Stomach (tissue), 9 donors: Measurements from ENCODE around the gene NFXL1. TPM values are rescaled to one million over a fixed set of nuclear protein-coding genes. Genes with fewer than 3 reads are reported as not detected.

Source experiments
- DNase-seq, 2 donors: peaks; one replicate each; pipeline versions ENCODE4 v3.0.0 to v3.0.0-alpha.2; 2013 to 2019
- H3K27ac ChIP-seq, 5 donors: fragments of 200-600 bp in 4 of 5; sonication (generic) in 4 of 5; one replicate each; pipeline ENCODE4 v1.5.1; 2013 to 2019; ENCODE audit warnings: mild to moderate bottlenecking in 1 of 5, moderate library complexity in 1 of 5
- H3K27me3 ChIP-seq, 3 donors: fragments of 200-600 bp; sonication (generic); one replicate each; pipeline ENCODE4 v1.5.1; 2017 to 2019; ENCODE audit warnings: mixed run types in 1 of 3
- H3K36me3 ChIP-seq, 4 donors: fragments of 200-600 bp; sonication (generic); 1 replicate in 3 of 4; 2 replicates in 1 of 4; pipeline ENCODE4 v1.5.1; 2016 to 2019
- H3K4me1 ChIP-seq, 4 donors: fragments of 200-600 bp; sonication (generic); one replicate each; pipeline ENCODE4 v1.5.1; 2016 to 2019
- H3K4me3 ChIP-seq, 4 donors: fragments of 200-600 bp; sonication (generic) in 3 of 4; one replicate each; pipeline ENCODE4 v1.5.1; 2016 to 2019; ENCODE audit warnings: mild to moderate bottlenecking in 1 of 4
- H3K9me3 ChIP-seq, 4 donors: fragments of 200-600 bp; sonication (generic); one replicate each; pipeline ENCODE4 v1.5.1; 2016 to 2019
- CTCF ChIP-seq, 7 experiments: fragments of 450-650 bp in 4 of 7; fragments of 200-600 bp in 3 of 7; sonication (generic) in 3 of 7; IDR thresholded peaks; one replicate each; pipeline ENCODE4 v1.5.1; 2016 to 2019; ENCODE audit warnings: antibody characterized with exemption in 7 of 7, control low read depth in 2 of 7, mild to moderate bottlenecking in 1 of 7
- EP300 ChIP-seq: sonication (generic); formaldehyde crosslinking; IDR thresholded peaks from one replicate; pipeline ENCODE4 v1.6.1; 2017; ENCODE audit warnings: antibody characterized with exemption
- POLR2A ChIP-seq, 4 donors: fragments of 450-650 bp; IDR thresholded peaks; one replicate each; pipeline ENCODE4 v1.6.1; 2016; ENCODE audit warnings: antibody characterized with exemption in 4 of 4, control low read depth in 2 of 4, mild to moderate bottlenecking in 1 of 4, moderate library complexity in 1 of 4
- POLR2AphosphoS5 ChIP-seq, 3 donors: sonication (generic); formaldehyde crosslinking; IDR thresholded peaks; one replicate each; pipeline ENCODE4 v1.6.1; 2016; ENCODE audit warnings: antibody characterized with exemption in 3 of 3
- WGBS, 5 donors: extraction: QIAGEN DNeasy Blood & Tissue Kit in 3 of 5; methylation state at CpG; one replicate each; pipeline versions ENCODE4 v1.1.5 to v1.1.7; 2013 to 2018; 5-methylcytosine and 5-hydroxymethylcytosine counted together
- intact Hi-C: fragments of 100-400 bp; cut with DNase I; formaldehyde crosslinking; loops from one replicate; pipeline ENCODE4 v1.15.1; 2023; ENCODE audit warnings: low total_unique reads
- polyA plus RNA-seq, 3 donors: library from polyadenylated mRNA; stranded (reverse); fragments of 200-250 nt; gene quantifications; one replicate each; pipeline ENCODE4 v1.2.3, GENCODE V29; 2013
- total RNA-seq, 5 donors: library from RNA; depleted of rRNA; stranded (reverse); fragments of >200 nt; gene quantifications; one replicate each; pipeline versions ENCODE4 v1.1.0 to v1.2.3, GENCODE V29; 2014 to 2016
- donor health status: healthy with polysubstance abuse.
- donor health status: Bipolar disorder and iron deficiency.
- donor health status: healthy.

The NFXL1 gene
- total and polyA plus RNA-seq, 8 donors: 3.2 to 23.7 (median 13.7) TPM

- TF ChIP-seq CTCF (IDR thresholded peaks at IDR 0.05) (no peak), POLR2A (IDR thresholded peaks at IDR 0.05) (no peak), POLR2AphosphoS5 (IDR thresholded peaks at IDR 0.05) (no peak), EP300 (no peak)
- Histone ChIP-seq H3K27ac (no peak overlapping the region), H3K36me3 (no peaks in the 10 kb centered on the region), H3K4me1 (no peaks in the 10 kb centered on the region), H3K27me3 (no peaks in the 10 kb centered on the region), H3K9me3 (no peaks in the 10 kb centered on the region), H3K4me3 (no peak overlapping the region)
- intact Hi-C loops: no loop called here
- no peak for DNase-seq
- WGBS, 5 donors: 74 to 81% (median 77%) methylated on average over 10 of the region's 10 CpGs
Observed at GRCh38 chr4:47942081-47942819, 27.9 kb upstream of the NFXL1 start.

DNA sequence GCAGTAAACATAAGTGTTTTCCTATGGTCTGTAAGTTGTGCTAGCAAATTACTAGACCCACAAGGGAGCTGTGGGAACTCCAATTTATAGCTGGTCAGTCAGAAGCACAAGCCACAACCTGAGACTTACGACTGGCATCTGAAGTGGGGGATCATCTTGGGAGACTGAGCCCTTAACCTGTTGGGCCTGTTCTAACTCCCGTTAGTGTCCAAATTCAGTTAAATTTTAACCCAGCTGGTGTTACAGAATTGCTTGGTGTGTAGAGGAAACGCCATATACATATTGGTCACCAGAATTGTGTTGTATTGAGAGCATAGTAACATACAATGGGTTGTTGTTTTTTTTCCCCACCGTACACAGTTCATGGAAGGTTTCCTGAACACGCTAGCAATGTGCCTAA is 25.1 kb upstream of the NFXL1 start:
- intact Hi-C loops: loop anchor here (10.0 kb wide), 2 partner anchors 145 to 265 kb away; no protein-coding TSS in a partner anchor

DNA sequence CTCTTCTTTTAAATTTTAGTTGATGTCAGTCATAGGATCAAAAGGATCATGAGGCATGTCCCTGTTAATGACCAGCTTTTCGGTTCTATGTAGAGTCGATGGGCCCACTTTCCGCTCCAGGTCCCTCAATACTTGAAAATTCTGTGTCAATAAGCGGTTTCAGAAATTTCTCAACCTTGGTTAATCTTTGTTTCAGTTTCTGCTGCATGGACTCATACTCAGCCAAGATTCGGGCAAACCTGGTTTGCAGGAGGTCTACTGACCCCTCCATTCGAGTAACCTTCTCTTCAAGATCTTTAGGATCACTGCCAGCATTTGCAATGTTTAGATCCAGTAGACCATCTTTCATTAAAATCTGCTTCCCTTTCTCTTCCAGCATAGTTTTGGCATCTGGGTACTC is 22.0 kb upstream of the NFXL1 start:
- no peak for TF ChIP-seq EP300
- Histone ChIP-seq H3K4me3 (no peak overlapping the region), H3K36me3 (no peaks in the 10 kb centered on the region), H3K9me3 (no peaks in the 10 kb centered on the region), H3K27me3 (no peaks in the 10 kb centered on the region), H3K4me1 (peaks cover 0 to 6% (median under 1%) of the 10 kb centered on the region in 4 donors), H3K27ac (no peak overlapping the region)
- WGBS, 5 donors: 89 to 95% (median 91%) methylated on average over 6 of the region's 6 CpGs
- intact Hi-C loops: loop anchor here (10.0 kb wide), 2 partner anchors 148 to 262 kb away; no protein-coding TSS in a partner anchor
- no peak for DNase-seq

More for the DNA sequence above, 25.1 kb upstream of the NFXL1 start:
- DNase-seq: no peak
- Histone ChIP-seq H3K36me3 (no peaks in the 10 kb centered on the region), H3K4me3 (no peak overlapping the region), H3K27ac (no peak overlapping the region), H3K4me1 (no peaks in the 10 kb centered on the region), H3K9me3 (no peaks in the 10 kb centered on the region), H3K27me3 (no peaks in the 10 kb centered on the region)
- no peak for TF ChIP-seq POLR2A (IDR thresholded peaks at IDR 0.05)
- no peak for TF ChIP-seq POLR2AphosphoS5 (IDR thresholded peaks at IDR 0.05)
- TF ChIP-seq CTCF (IDR thresholded peaks at IDR 0.05): no peak
- no peak for TF ChIP-seq EP300
- 58 to 75% (median 70%) methylated on average over 5 of the region's 5 CpGs for WGBS, 5 donors

GRCh38 chr4:47933840-47934239 is 19.5 kb upstream of the NFXL1 start:
- Histone ChIP-seq H3K4me3 (no peak overlapping the region), H3K27ac (no peak overlapping the region), H3K36me3 (no peaks in the 10 kb centered on the region), H3K4me1 (peaks cover 0 to 8% (median 3%) of the 10 kb centered on the region in 4 donors), H3K27me3 (no peaks in the 10 kb centered on the region), H3K9me3 (no peaks in the 10 kb centered on the region)
- 1 to 5% (median 3%) methylated on average over 4 of the region's 4 CpGs for WGBS, 5 donors
- TF ChIP-seq CTCF (IDR thresholded peaks at IDR 0.05) (peak in 5 of 7 experiments; percentile 32 to 64 (median 43)), EP300 (no peak), POLR2A (IDR thresholded peaks at IDR 0.05) (no peak), POLR2AphosphoS5 (IDR thresholded peaks at IDR 0.05) (no peak)
- peak in 1 of 2 donors; percentile 68 for DNase-seq
- intact Hi-C loops: loop anchor here (10.0 kb wide), 2 partner anchors 151 to 259 kb away; no protein-coding TSS in a partner anchor
